Stimulated activated naive CD8-positive, alpha-beta T cell treated with anti-CD3 and anti-CD28 coated beads, Interleukin-15, Interleukin-2, amounts not matched to agents 100 ng/mL and 50 ng/mL, for 24 hours (primary cell): ENCODE data around the gene BET1L.
"Not testable (repeated sequence)": the region's sequence is repeated elsewhere in the genome, so short reads cannot be mapped to it uniquely, and the experiment has no call there.

Experiments used
- H3K27ac Mint-ChIP-seq: one replicate; pipeline ENCODE4 v1.8.0; 2021; ENCODE audit warnings: mild to moderate bottlenecking, mixed read lengths
- H3K27me3 Mint-ChIP-seq: one replicate; pipeline ENCODE4 v1.8.0; 2021; ENCODE audit warnings: mixed read lengths
- H3K36me3 Mint-ChIP-seq: one replicate; pipeline ENCODE4 v1.8.0; 2021; ENCODE audit warnings: low read depth, mixed read lengths
- H3K4me1 Mint-ChIP-seq: one replicate; pipeline ENCODE4 v1.8.0; 2021; ENCODE audit warnings: low read depth, mixed read lengths
- H3K4me3 Mint-ChIP-seq: one replicate; pipeline ENCODE4 v1.8.0; 2021; ENCODE audit warnings: mild to moderate bottlenecking, mixed read lengths
- H3K9me3 Mint-ChIP-seq: one replicate; pipeline ENCODE4 v1.8.0; 2021; ENCODE audit warnings: mixed read lengths

The BET1L gene

DNA sequence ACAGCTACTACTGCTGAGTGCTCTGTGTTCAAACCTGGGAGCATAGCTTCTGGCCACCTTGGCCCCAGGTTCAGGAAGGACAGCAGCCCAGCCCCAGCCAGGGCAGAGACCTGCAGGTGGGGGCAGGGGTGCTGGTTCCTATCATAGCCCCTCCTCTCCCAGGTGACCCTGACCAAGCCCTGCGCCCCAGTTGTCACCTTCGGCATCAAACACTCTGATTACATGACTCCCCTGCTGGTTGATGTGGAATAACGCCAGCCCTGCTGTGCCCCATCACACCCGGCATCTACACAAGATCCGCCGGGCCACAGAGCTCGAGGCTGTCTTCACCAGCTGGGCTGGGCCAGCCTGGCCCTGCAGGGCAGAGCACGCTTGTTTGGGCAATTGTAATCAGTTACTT lies 7.4 kb downstream of the BET1L start:
- no peaks in the 10 kb centered on the region for H3K27me3 Mint-ChIP-seq
- no peak overlapping the region for H3K4me3 Mint-ChIP-seq
- peaks cover 33% of the 10 kb centered on the region for H3K36me3 Mint-ChIP-seq
- no peaks in the 10 kb centered on the region for H3K9me3 Mint-ChIP-seq
- H3K4me1 Mint-ChIP-seq: peaks cover 40% of the 10 kb centered on the region
- H3K27ac Mint-ChIP-seq: no peak overlapping the region

DNA sequence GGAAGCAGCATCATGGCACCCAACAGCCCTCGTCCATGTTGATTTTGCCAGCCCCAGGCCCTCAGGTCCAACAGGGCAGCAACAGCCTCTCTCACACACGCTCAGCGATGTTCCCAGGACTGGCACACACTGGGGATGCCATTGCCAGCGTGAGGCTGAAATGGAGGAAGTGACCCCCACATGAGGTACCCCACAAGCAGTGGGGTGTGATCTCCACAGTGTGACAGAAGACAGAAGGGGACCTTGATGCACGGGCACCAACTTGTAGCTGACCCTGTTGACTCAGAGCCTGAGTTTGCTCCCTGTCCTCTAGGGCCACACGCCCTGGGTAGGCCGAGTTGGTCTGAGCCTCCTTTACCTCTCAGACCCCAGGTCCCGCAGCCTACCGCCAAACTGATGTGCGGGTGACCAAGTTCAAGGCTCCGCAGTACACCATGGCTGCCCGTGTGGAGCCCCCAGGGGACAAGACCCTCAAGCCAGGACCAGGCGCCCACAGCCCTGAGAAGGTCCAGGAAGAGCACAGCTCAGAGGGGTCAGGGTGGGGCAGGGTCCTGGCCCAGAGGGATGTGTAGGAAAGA lies 8.1 kb downstream of the BET1L start:
- Mint-ChIP-seq H3K36me3 (peaks cover 27% of the 10 kb centered on the region), H3K4me1 (peaks cover 34% of the 10 kb centered on the region), H3K4me3 (no peak overlapping the region), H3K27me3 (no peaks in the 10 kb centered on the region), H3K27ac (no peak overlapping the region), H3K9me3 (no peaks in the 10 kb centered on the region)

DNA sequence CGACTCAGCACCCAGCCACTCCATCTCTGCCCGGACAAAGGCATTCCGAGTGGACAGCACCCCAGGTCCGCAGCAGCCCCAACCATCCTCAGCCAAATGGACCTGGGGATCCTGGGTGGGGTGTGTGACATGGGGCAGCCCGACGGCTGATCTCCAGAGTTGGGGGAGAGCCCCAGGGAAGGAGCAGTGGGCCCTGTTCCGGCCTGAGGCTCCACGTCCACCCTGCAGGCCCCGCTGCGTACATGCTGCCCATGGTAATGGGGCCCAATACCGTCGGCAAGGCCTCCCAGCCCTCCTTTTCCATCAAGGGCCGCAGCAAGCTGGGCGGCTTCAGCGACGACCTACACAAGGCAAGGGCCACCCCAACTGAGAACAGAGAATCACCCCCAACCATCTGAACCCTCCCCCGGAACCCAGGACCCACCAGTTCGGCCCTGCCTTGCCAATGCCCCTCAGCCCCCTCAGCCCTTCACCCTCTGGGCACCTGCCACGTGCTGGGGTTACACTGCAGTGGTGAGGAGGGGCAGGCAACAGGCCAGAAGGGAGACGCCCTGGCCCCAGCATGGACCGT lies 8.9 kb downstream of the BET1L start:
- Mint-ChIP-seq H3K4me1 (peaks cover 26% of the 10 kb centered on the region), H3K27me3 (no peaks in the 10 kb centered on the region), H3K27ac (no peak overlapping the region), H3K36me3 (peaks cover 19% of the 10 kb centered on the region), H3K4me3 (no peak overlapping the region), H3K9me3 (no peaks in the 10 kb centered on the region)

DNA sequence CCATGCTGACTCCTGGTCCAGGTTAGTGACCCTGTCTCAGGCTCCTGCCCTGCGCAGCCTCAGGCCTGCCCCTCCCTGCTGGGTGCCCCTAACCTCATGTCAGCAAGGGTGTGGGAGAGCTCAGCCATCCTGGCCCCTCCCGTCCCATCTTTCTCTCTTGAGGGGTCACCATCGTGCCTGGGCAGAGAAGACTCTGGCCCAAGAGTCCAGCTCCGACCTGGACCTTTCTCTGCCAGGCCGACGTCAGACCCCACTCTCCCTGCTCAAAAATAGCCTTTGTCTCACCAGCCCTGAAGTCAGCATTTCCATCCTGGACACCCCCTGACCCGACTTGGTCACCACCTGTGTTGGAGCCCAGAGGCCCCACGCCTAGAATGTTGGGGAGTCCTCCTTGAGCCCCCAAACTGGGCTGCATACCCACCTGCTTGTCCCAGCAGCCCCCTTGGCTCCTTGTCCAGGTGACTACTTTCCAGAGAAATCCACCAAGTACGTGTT lies 9.4 kb downstream of the BET1L start:
- Mint-ChIP-seq H3K36me3 (peaks cover 14% of the 10 kb centered on the region), H3K4me1 (peaks cover 21% of the 10 kb centered on the region), H3K4me3 (no peak overlapping the region), H3K27me3 (no peaks in the 10 kb centered on the region), H3K9me3 (no peaks in the 10 kb centered on the region), H3K27ac (no peak overlapping the region)

DNA sequence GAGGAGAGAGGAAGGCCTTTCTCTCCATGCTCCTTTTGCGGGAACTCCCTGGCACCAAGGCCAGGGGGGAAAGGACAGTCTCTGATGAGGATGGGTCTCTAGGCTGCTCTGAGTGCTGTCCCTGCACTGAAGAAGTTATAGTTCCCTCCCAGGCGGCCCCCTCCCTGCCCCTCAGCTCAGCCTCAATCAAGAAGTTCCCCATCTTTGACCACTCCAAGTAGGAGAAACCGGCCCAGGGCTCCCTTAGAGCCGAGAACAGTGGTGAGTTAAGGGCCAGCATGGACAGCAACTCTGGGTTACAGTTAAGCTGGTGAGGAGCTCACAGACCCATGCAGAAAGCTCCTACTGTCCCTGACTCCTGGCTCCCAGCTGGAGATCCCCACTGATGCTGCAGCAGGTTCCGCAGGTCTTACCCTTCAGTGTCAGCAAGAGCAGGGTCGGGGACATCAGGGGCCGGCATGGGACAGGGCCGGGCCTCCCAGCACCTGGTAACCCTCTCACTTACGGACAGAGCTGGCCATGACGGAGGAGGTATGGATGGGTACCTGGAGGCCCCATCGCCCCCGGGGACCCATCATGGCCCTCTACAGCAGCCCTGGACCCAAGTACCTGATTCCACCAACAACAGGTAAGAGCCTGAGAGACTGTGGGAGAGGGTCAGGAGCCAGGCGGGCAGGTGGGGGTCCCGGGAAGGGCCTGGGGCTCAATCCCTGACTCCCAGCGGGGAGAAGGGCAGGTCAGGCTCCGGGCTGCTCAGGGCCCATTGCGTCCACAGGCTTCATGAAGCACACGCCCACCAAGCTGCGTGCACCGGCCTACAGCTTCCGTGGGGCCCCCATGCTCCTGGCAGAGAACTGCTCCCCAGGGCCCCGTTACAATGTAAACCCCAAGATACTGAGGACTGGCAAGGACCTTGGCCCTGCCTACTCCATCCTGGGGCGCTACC lies 10.1 kb downstream of the BET1L start:
- Mint-ChIP-seq H3K36me3 (peaks cover 8% of the 10 kb centered on the region), H3K27ac (no peak overlapping the region), H3K4me1 (peaks cover 16% of the 10 kb centered on the region), H3K4me3 (no peak overlapping the region), H3K27me3 (no peaks in the 10 kb centered on the region), H3K9me3 (no peaks in the 10 kb centered on the region)

DNA sequence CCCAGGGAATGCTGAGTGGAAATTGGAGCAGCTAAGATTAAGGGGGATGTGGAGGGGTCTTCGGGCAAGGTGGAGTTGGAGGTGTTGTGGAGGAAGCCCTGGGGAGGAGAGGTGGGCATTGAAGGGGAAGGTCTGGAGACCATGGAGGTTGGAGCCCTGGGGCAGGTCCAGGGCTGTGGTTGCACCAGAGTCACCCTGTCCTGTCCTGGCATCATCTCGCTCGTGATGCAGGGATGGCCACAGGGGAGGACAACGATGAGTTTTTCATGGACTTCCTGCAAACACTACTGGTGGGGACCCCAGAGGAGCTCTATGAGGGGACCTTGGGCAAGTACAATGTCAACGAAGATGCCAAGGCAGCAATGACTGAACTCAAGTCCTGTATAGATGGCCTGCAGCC lies 13.7 kb downstream of the BET1L start:
- H3K36me3 Mint-ChIP-seq, H3K4me3 Mint-ChIP-seq, H3K27me3 Mint-ChIP-seq, H3K9me3 Mint-ChIP-seq, H3K27ac Mint-ChIP-seq, H3K4me1 Mint-ChIP-seq: not testable (repeated sequence)

DNA sequence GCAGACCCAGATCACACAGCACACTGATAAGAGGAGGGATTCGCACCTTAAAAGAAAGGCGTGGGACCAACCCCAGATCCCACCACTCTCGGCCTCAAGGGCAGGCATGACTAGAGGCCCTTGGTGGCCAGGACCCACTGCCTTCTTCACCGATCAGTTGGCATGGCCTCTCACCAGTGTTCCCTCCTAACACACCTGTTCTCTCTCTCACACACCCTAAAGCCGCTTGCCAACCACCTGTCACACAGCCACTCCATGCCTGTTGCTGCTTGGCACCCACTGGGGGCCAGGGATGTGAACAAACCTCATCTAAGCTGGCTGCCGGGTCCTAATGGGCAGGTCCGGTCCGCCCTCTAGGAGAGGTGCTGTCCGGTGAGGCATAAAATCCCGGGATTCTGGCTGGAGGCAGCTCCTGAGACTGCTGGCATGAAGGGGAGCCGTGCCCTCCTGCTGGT lies 14.5 kb downstream of the BET1L start, which contains the start of gene SCGB1C1:
SCGB1C1 (plus strand) TSS at position 405 of the 455 bp plus-strand sequence; CDS start at position 427, 22 bp downstream.
- H3K4me3 Mint-ChIP-seq, H3K27me3 Mint-ChIP-seq, H3K4me1 Mint-ChIP-seq, H3K27ac Mint-ChIP-seq, H3K9me3 Mint-ChIP-seq, H3K36me3 Mint-ChIP-seq: not testable (repeated sequence)

DNA sequence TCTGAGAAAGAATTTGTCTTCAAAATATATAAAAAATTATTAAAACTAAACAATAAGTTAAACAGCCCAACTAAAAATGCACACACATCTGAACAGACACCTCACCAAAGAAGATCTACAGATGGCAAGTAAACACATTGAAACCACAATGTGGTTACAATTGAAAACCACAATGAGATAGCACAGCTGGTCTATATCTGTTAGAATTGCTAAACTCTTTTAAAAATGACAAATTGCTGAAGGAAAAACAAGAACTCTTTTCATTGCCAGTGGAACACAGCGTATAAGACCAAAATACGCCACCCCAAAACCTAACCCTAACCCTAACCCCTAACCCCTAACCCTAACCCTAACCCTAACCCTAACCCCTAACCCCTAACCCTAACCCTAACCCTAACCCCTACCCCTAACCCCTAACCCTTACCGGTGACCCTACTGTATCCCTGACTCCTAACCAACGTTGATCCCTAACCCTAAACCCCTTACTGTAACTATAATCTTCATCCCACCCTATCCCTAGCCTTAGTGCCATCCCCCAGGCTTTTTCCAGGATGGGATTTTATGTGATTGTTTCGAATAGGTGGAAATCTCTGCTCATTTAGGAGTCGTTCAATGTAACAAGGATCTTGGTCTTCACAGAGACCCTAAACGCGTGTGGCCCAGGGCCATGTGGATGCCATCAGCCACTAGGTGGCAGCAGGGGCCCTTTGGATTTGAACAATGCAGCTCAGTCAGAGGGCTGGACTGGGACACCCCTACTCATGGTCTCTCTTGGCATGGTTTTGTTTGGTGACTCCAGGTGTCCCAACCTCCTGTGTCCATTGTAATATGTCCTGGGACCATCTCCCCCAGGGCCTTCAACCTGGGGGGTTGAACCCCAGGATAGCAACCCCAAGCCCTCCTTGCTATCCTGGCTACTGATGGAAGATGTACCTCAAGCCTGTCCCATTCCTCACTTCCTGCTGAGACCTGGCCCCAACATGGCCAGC lies 15.4 kb downstream of the BET1L start:
- H3K36me3 Mint-ChIP-seq, H3K27ac Mint-ChIP-seq, H3K9me3 Mint-ChIP-seq, H3K4me3 Mint-ChIP-seq, H3K27me3 Mint-ChIP-seq, H3K4me1 Mint-ChIP-seq: not testable (repeated sequence)

DNA sequence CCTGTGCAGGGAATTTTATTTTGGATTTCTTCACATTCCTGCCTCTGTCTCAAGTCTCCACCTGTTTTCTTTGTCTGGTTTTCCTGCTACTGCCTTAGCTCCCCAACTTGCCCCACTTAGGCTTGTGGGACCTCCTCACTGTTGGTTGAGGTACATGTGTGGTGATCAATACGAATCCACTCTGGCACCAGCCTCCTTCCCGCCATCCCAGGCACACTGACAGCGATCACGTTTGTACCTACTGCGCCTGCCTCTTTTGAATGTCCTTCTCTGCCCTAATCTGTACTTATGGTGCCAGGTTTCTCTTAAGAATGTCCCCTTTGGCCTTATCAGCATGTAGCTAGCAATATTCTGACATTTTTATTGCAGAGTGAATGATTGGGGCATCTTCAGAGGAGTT lies 16.7 kb downstream of the BET1L start:
- H3K27ac Mint-ChIP-seq, H3K27me3 Mint-ChIP-seq, H3K9me3 Mint-ChIP-seq, H3K36me3 Mint-ChIP-seq, H3K4me1 Mint-ChIP-seq, H3K4me3 Mint-ChIP-seq: not testable (repeated sequence)

DNA sequence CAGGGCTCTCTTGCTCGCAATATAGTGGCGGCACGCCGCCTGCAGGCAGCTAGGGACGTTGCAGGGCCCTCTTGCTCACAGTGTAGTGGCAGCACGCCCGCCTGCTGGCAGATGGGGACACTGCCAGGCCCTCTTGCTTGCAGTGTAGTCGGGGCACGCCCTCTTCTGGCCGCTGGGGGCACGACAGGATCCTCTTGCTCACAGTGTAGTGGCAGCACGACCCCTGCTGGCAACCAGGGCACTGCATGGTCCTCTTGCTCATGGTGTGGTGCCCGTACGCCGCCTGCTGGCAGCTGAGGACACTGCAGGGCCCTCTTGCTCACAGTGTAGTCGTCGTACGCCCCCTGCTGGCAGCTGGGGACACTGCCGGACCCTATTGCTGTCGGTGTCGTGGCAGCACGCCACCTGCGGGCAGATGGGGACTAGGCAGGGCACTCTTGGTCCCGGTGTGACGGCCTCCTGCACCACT lies 17.3 kb downstream of the BET1L start:
- not testable (repeated sequence) for H3K9me3 Mint-ChIP-seq, H3K36me3 Mint-ChIP-seq, H3K4me1 Mint-ChIP-seq, H3K4me3 Mint-ChIP-seq, H3K27ac Mint-ChIP-seq, H3K27me3 Mint-ChIP-seq

DNA sequence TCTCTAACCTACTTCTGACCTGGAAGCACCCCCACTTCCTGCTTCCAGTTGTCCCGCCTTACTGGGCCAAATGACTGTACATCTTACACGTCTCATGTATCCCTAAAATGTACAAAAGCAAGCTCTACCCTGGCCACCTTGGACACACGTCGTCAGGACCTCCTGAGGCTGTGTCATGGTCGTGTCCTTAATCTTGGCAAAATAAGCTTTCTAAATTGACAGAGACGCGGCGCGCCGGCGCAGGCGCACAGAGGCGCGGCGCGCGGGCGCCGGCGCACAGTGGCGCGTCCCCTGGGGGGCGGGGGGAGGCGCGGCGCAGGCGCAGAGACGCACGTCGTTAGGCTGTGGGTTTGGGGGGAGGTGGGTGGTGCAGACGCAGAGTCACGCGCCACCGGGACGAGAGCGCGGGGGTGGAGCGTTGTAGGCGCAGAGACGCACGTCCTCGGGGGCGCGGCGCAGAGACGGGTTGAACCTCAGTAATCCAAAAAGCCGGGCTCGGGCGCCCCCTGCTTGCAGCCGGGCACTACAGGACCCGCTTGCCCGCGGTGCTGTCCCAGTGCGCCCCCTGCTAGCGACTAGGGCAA lies 17.9 kb downstream of the BET1L start:
- not testable (repeated sequence) for H3K27me3 Mint-ChIP-seq, H3K36me3 Mint-ChIP-seq, H3K4me3 Mint-ChIP-seq, H3K4me1 Mint-ChIP-seq, H3K9me3 Mint-ChIP-seq, H3K27ac Mint-ChIP-seq

DNA sequence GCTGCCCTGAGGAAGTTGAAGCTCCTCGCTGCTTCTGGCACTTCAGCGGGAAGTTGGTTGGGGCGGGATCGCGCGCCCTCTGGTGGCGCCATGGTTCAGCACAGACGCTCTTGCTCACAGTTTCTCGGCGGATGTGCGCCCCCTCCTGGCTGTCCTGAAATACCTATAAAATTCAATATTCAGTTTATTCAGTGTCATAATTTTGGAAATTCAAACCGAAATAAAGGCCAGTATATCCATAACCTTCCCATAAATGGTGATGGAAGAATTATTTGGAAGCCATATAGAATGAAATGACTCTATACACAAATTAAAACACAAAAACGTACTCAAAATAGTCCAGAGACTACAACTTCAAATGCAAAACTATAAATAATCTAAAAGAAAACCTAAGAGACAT lies 27.0 kb downstream of the BET1L start:
- not testable (repeated sequence) for H3K27ac Mint-ChIP-seq, H3K4me1 Mint-ChIP-seq, H3K27me3 Mint-ChIP-seq, H3K4me3 Mint-ChIP-seq, H3K9me3 Mint-ChIP-seq, H3K36me3 Mint-ChIP-seq
